Testis (tissue), 5 donors: ENCODE results near the gene PRDM2. TPM values are rescaled to one million over a fixed set of nuclear protein-coding genes. Genes with fewer than 3 reads are reported as not detected.

ENCODE experiments used
- DNase-seq: peaks from one replicate; pipeline ENCODE4 v3.0.0-alpha.2; 2019
- H3K27ac ChIP-seq, 2 donors: fragments of 200-600 bp; sonication (generic); one replicate each; pipeline ENCODE4 v1.5.1; 2019
- H3K27me3 ChIP-seq: fragments of 200-600 bp; sonication (generic); one replicate; pipeline ENCODE4 v1.5.1; 2019
- H3K36me3 ChIP-seq: fragments of 200-600 bp; sonication (generic); one replicate; pipeline ENCODE4 v1.5.1; 2017; ENCODE audit warnings: low read depth; ENCODE audit errors: missing control alignments
- H3K4me1 ChIP-seq: fragments of 200-600 bp; sonication (generic); one replicate; pipeline ENCODE4 v1.5.1; 2019
- H3K4me3 ChIP-seq, 2 donors: fragments of 200-600 bp; sonication (generic); one replicate each; pipeline ENCODE4 v1.5.1; 2017 to 2019
- H3K9me3 ChIP-seq: fragments of 200-600 bp; sonication (generic); one replicate; pipeline ENCODE4 v1.5.1; 2017
- POLR2A ChIP-seq: fragments of 450-650 bp; IDR thresholded peaks from one replicate; pipeline ENCODE4 v1.6.1; 2017; ENCODE audit warnings: antibody characterized with exemption, mild to moderate bottlenecking, moderate library complexity
- WGBS, 2 donors: methylation state at CpG; one replicate each; pipeline ENCODE4 v1.1.5; 2018; 5-methylcytosine and 5-hydroxymethylcytosine counted together
- intact Hi-C: fragments of 100-400 bp; cut with DNase I; formaldehyde crosslinking; loops from one replicate; pipeline ENCODE4 v1.15.1; 2023; ENCODE audit warnings: low total_unique reads
- long read RNA-seq, 2 donors: transcript quantifications; one replicate each; lab custom pipeline, GENCODE V29; 2026
- polyA plus RNA-seq: library from polyadenylated mRNA; stranded (reverse); fragments of 350-450 nt; fragmentation: Illumina TruSeq; extraction: RNeasy Lipid Tissue Mini Kit (QIAGEN cat#74804); gene quantifications from one replicate; pipeline ENCODE4 v1.2.3, GENCODE V29; 2014; ENCODE audit warnings: low read depth, low replicate concordance; ENCODE audit not compliant: insufficient read depth
- total RNA-seq, 2 donors: library from RNA; depleted of rRNA; stranded (reverse); fragments of >200 nt; gene quantifications; one replicate each; pipeline ENCODE4 v1.2.3, GENCODE V29; 2016
- TF ChIP-seq, protein P1 (sequence below), 3 experiments: fragments of 450-650 bp in 2 of 3; fragments of 200-600 bp in 1 of 3; sonication (generic) in 1 of 3; IDR thresholded peaks; one replicate each; pipeline ENCODE4 v1.5.1; 2016 to 2019; ENCODE audit warnings: antibody characterized with exemption in 3 of 3, mild to moderate bottlenecking in 2 of 3, moderate library complexity in 1 of 3

Gene PRDM2, protein sequence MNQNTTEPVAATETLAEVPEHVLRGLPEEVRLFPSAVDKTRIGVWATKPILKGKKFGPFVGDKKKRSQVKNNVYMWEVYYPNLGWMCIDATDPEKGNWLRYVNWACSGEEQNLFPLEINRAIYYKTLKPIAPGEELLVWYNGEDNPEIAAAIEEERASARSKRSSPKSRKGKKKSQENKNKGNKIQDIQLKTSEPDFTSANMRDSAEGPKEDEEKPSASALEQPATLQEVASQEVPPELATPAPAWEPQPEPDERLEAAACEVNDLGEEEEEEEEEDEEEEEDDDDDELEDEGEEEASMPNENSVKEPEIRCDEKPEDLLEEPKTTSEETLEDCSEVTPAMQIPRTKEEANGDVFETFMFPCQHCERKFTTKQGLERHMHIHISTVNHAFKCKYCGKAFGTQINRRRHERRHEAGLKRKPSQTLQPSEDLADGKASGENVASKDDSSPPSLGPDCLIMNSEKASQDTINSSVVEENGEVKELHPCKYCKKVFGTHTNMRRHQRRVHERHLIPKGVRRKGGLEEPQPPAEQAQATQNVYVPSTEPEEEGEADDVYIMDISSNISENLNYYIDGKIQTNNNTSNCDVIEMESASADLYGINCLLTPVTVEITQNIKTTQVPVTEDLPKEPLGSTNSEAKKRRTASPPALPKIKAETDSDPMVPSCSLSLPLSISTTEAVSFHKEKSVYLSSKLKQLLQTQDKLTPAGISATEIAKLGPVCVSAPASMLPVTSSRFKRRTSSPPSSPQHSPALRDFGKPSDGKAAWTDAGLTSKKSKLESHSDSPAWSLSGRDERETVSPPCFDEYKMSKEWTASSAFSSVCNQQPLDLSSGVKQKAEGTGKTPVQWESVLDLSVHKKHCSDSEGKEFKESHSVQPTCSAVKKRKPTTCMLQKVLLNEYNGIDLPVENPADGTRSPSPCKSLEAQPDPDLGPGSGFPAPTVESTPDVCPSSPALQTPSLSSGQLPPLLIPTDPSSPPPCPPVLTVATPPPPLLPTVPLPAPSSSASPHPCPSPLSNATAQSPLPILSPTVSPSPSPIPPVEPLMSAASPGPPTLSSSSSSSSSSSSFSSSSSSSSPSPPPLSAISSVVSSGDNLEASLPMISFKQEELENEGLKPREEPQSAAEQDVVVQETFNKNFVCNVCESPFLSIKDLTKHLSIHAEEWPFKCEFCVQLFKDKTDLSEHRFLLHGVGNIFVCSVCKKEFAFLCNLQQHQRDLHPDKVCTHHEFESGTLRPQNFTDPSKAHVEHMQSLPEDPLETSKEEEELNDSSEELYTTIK (N-terminal part only)
- 10 to 100 TPM; 55.5 to 75.1 TPM for total RNA-seq
- 43.5 TPM for polyA plus RNA-seq
- long read RNA-seq, donor 1, partial matches to known transcripts = 10 of 10 reads
- long read RNA-seq, donor 1, other reads (novel, unspliced or antisense) = 0 of 10 reads
- long read RNA-seq, donor 2, partial matches to known transcripts = 7 of 7 reads
- long read RNA-seq, donor 2, other reads (novel, unspliced or antisense) = 0 of 7 reads

DNA sequence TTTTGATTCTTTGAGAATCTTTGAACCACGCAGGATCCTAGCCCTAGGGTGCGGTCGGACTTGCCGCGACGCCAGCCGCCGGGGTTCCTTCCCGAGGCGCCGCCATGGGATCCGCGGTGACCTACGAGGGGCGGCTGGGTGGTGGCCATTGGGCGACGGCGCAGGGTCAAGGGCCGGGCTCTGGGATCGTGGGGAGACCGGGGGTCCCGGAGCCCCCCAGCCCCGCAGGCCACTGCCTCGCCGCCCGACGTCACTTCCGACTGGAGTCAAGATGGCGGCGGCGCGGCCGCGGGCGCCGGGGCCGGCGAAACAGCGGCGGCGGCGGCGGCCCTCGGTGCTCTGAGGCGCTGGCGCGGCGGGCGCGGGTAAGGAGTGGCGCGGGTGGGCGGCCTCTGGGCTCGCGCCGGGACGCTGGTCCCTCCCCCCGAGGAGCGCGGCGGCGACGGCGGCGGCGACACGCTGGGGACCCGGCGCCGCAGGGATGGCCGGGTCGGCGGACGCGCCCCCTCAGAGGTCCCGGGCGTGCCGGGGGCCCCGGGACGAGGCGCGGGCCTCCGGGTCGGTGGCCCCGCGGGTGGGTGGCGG lies at the start of gene PRDM2:
TSS of gene PRDM2 (plus strand) at position 253 of the 585 bp plus-strand sequence. CDS start 15,418 bp downstream, outside the sequence.
- peak within 1 kb of the TSS; percentile 98 to 100 for H3K27ac ChIP-seq
- H3K4me1 ChIP-seq = peaks cover 14% of the 10 kb centered on the region
- H3K27me3 ChIP-seq = no peaks in the 10 kb centered on the region
- H3K36me3 ChIP-seq = no peaks in the 10 kb centered on the region
- DNase-seq = peak; percentile 54
- 1% methylated on average over 29 of the region's 87 CpGs; no CpG with 5 or more reads in 1 of the 2 donors for WGBS, 2 donors
- peak within 1 kb of the TSS; percentile 77 to 85 for H3K4me3 ChIP-seq
- H3K9me3 ChIP-seq = no peaks in the 10 kb centered on the region
- TF ChIP-seq POLR2A = no peak
- TF ChIP-seq, protein P1, sequence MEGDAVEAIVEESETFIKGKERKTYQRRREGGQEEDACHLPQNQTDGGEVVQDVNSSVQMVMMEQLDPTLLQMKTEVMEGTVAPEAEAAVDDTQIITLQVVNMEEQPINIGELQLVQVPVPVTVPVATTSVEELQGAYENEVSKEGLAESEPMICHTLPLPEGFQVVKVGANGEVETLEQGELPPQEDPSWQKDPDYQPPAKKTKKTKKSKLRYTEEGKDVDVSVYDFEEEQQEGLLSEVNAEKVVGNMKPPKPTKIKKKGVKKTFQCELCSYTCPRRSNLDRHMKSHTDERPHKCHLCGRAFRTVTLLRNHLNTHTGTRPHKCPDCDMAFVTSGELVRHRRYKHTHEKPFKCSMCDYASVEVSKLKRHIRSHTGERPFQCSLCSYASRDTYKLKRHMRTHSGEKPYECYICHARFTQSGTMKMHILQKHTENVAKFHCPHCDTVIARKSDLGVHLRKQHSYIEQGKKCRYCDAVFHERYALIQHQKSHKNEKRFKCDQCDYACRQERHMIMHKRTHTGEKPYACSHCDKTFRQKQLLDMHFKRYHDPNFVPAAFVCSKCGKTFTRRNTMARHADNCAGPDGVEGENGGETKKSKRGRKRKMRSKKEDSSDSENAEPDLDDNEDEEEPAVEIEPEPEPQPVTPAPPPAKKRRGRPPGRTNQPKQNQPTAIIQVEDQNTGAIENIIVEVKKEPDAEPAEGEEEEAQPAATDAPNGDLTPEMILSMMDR (IDR thresholded peaks at IDR 0.05) = no peak
- intact Hi-C loops = no loop called here

DNA sequence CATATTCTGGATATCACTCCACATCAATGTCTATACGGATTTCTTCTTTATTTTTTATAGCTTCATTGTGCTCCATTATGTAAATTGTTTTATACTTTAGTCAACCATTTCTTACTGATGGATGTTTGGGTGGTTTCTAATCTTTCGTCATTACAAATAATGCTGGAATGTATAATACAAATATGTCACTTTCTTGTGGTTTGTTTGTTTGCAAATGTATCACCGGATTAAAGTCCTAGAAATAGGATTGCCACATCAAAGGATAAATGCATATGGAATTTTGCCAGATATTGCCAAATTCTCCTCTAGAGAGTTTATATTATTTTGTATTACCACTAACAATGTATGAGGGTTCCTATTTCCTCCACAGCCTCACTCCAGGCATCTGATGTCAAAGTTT lies 48.7 kb upstream of the PRDM2 start:
- TF ChIP-seq, protein P1 (IDR thresholded peaks at IDR 0.05) = no peak
- TF ChIP-seq POLR2A = no peak
- Histone ChIP-seq H3K36me3 (no peaks in the 10 kb centered on the region), H3K9me3 (no peaks in the 10 kb centered on the region), H3K4me3 (no peak overlapping the region), H3K4me1 (no peaks in the 10 kb centered on the region), H3K27ac (no peak overlapping the region), H3K27me3 (no peaks in the 10 kb centered on the region)
- WGBS, 2 donors = 92 to 94% methylated on average over 3 of the region's 3 CpGs
- DNase-seq = no peak
- intact Hi-C loops = no loop called here

DNA sequence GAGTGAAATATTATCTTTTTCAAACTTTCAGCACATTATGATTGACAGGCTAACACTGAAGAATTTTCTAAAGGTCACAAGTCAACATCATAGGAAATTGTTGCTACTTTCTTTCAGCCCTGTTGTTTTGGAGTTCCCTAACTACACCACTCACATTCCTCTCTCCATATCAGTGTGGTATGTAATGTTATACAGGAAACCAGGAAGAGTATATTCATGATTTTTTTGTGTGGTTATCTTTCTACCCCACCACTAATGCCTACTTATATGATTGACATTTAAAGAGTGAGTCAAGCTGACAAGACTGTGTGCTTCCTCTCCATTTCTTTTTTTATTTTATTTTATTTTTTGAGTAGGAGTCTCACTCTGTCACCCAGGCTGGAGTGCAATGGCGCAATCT lies 47.8 kb upstream of the PRDM2 start:
- no peaks in the 10 kb centered on the region for H3K9me3 ChIP-seq
- no peak overlapping the region for H3K27ac ChIP-seq
- no peak overlapping the region for H3K4me3 ChIP-seq
- 95 to 100% methylated on average over 1 of the region's 1 CpG for WGBS, 2 donors
- TF ChIP-seq POLR2A = no peak
- TF ChIP-seq, protein P1 (IDR thresholded peaks at IDR 0.05) = no peak
- intact Hi-C loops = no loop called here
- no peaks in the 10 kb centered on the region for H3K27me3 ChIP-seq
- DNase-seq = no peak
- no peaks in the 10 kb centered on the region for H3K36me3 ChIP-seq
- H3K4me1 ChIP-seq = no peaks in the 10 kb centered on the region

DNA sequence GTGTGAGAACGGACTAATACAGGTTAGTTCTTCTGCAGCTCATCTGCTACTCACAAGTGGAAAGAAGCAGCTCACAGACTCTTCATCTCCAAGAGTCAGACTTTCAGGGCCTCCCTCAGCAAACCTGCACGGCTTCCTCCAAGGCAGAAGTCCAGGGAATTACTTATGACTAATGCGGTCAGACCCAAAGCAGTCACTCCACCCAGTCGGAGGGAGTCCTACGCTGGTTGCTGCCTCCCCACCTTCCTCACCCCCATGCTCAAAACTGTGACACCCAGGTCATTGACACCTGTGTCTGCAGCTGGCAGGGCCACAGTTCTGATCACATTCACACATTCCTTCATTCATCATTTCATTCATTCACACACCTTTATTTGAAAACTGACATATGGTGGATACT lies 38.4 kb upstream of the PRDM2 start:
- H3K27ac ChIP-seq = peak overlapping the region in 1 of 2 donors; percentile 26
- WGBS, 2 donors = 86 to 87% methylated on average over 5 of the region's 5 CpGs
- H3K9me3 ChIP-seq = no peaks in the 10 kb centered on the region

More for the DNA sequence above, 38.4 kb upstream of the PRDM2 start:
- H3K4me3 ChIP-seq = no peak overlapping the region
- no peaks in the 10 kb centered on the region for H3K36me3 ChIP-seq
- H3K4me1 ChIP-seq = no peaks in the 10 kb centered on the region
- no peak for DNase-seq
- TF ChIP-seq POLR2A = no peak
- TF ChIP-seq, protein P1 (IDR thresholded peaks at IDR 0.05) = no peak
- H3K27me3 ChIP-seq = no peaks in the 10 kb centered on the region
- intact Hi-C loops = loop anchor here (5.0 kb wide), 1 partner anchor 301 kb away; no protein-coding TSS in a partner anchor
